ENCODE results near the gene ZNF467.

The ZNF467 gene

GRCh38 chr7:149819141-149819960, 46.0 kb upstream of the ZNF467 start:
- DNase-seq (ENCODE audit: low read depth, low spot score), result no peak
- TF ChIP-seq, protein P1, sequence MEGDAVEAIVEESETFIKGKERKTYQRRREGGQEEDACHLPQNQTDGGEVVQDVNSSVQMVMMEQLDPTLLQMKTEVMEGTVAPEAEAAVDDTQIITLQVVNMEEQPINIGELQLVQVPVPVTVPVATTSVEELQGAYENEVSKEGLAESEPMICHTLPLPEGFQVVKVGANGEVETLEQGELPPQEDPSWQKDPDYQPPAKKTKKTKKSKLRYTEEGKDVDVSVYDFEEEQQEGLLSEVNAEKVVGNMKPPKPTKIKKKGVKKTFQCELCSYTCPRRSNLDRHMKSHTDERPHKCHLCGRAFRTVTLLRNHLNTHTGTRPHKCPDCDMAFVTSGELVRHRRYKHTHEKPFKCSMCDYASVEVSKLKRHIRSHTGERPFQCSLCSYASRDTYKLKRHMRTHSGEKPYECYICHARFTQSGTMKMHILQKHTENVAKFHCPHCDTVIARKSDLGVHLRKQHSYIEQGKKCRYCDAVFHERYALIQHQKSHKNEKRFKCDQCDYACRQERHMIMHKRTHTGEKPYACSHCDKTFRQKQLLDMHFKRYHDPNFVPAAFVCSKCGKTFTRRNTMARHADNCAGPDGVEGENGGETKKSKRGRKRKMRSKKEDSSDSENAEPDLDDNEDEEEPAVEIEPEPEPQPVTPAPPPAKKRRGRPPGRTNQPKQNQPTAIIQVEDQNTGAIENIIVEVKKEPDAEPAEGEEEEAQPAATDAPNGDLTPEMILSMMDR (IDR thresholded peaks at IDR 0.05; ENCODE audit: low read depth, low read length), result no peak
- in situ Hi-C loops (cut with HindIII; ENCODE audit: low sequenced_read_pairs), result no loop called here
- no peak overlapping the region for H3K4me3 ChIP-seq (ENCODE audit: low read depth, low read length)

- TF ChIP-seq, protein P1 (IDR thresholded peaks at IDR 0.05; ENCODE audit: low read depth, low read length), result no peak
- H3K4me3 ChIP-seq (ENCODE audit: low read depth, low read length), result no peak overlapping the region
- in situ Hi-C loops (cut with HindIII; ENCODE audit: low sequenced_read_pairs), result no loop called here
- DNase-seq (ENCODE audit: low read depth, low spot score), result no peak
These were observed 45.1 kb upstream of the ZNF467 start for GRCh38 chr7:149818536-149818840.

DNA sequence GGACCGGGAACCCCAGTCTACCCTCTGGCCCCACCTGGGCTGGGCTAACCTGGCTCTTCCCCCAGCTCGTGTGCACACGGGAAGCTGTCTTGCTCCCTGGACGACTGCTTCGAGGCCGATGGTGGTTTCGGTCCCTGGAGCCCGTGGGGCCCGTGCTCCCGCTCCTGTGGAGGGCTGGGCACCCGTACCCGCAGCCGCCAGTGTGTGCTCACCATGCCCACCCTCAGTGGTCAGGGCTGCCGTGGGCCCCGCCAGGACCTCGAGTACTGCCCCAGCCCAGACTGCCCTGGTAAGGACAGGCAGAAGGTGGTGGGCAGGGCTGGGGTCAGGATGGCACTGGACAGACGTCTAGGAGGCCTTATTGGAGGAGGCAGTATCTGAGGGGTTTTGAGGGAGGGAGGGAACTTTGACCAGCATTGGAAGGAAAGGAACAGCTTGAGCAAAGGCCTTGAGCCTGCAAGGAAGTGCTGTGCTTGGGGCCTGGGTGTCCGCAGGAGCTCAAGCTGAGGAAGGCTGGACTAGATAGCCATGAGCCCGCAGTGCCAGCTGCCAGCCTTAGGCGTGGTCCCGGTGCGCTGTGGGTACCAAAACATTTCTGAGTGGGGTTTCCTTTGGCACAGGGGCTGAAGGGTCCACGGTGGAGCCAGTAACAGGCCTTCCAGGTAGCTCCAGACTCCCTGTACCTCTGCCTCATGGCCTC, 44.6 kb upstream of the ZNF467 start:
- in situ Hi-C loops (cut with HindIII; ENCODE audit: low sequenced_read_pairs), result no loop called here
- TF ChIP-seq, protein P1 (IDR thresholded peaks at IDR 0.05; ENCODE audit: low read depth, low read length), result no peak
- DNase-seq (ENCODE audit: low read depth, low spot score), result no peak
- no peak overlapping the region for H3K4me3 ChIP-seq (ENCODE audit: low read depth, low read length)

DNA sequence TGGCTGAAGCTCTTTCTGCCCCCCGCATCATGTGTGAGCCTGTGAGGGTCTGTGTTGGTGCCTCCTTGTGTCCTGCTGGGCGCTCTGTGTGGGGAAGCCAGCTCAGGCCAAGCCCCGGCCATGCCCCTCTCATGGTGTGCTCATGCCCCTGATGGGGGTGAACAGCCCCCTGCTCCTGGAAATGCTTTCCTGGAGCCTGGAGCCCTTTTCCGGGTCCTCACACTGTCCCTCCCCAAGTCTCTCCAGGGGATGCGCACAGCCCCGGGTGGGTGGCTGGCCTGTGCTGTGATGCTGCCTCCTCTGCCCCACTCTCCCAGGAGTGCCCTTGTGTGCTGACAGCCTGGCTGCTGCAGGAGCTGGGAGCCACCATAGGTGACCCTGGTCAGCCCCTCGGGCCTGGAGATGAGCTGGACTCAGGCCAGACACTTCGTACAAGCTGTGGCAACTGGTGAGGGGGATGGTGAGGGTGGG, 43.9 kb upstream of the ZNF467 start:
- TF ChIP-seq, protein P1 (IDR thresholded peaks at IDR 0.05; ENCODE audit: low read depth, low read length), result no peak
- H3K4me3 ChIP-seq (ENCODE audit: low read depth, low read length), result no peak overlapping the region
- no peak for DNase-seq (ENCODE audit: low read depth, low spot score)
- in situ Hi-C loops (cut with HindIII; ENCODE audit: low sequenced_read_pairs), result no loop called here

- in situ Hi-C loops (cut with HindIII; ENCODE audit: low sequenced_read_pairs), result no loop called here
These were observed 43.4 kb upstream of the ZNF467 start for GRCh38 chr7:149816794-149817193.

GRCh38 chr7:149816267-149816751, 42.9 kb upstream of the ZNF467 start:
- in situ Hi-C loops (cut with HindIII; ENCODE audit: low sequenced_read_pairs), result no loop called here
- DNase-seq (ENCODE audit: low read depth, low spot score), result no peak
- TF ChIP-seq, protein P1 (IDR thresholded peaks at IDR 0.05; ENCODE audit: low read depth, low read length), result no peak

More at GRCh38 chr7:149816794-149817193, 43.4 kb upstream of the ZNF467 start:
- H3K4me3 ChIP-seq (ENCODE audit: low read depth, low read length), result no peak overlapping the region
- DNase-seq (ENCODE audit: low read depth, low spot score), result no peak
- TF ChIP-seq, protein P1 (IDR thresholded peaks at IDR 0.05; ENCODE audit: low read depth, low read length), result no peak

More at GRCh38 chr7:149816267-149816751, 42.9 kb upstream of the ZNF467 start:
- no peak overlapping the region for H3K4me3 ChIP-seq (ENCODE audit: low read depth, low read length)
